Suprapubic skin (tissue), 4 donors: ENCODE measurements around the gene OR13C5. TPM values are rescaled to one million over a fixed set of nuclear protein-coding genes. Genes with fewer than 3 reads are reported as not detected.

Experiments
- DNase-seq, 2 donors: peaks; one replicate each; pipeline ENCODE4 v3.0.0-alpha.2; 2019; ENCODE audit warnings: low spot score in 2 of 2
- H3K27ac ChIP-seq: fragments of 200-600 bp; sonication (generic); one replicate; pipeline ENCODE4 v1.5.1; 2019
- H3K27me3 ChIP-seq: fragments of 200-600 bp; sonication (generic); one replicate; pipeline ENCODE4 v1.5.1; 2019
- H3K36me3 ChIP-seq: fragments of 200-600 bp; sonication (generic); one replicate; pipeline ENCODE4 v1.5.1; 2019
- H3K4me1 ChIP-seq: fragments of 200-600 bp; sonication (generic); one replicate; pipeline ENCODE4 v1.5.1; 2019
- H3K4me3 ChIP-seq: fragments of 200-600 bp; sonication (generic); one replicate; pipeline ENCODE4 v1.5.1; 2019; ENCODE audit warnings: mild to moderate bottlenecking
- H3K9me3 ChIP-seq: fragments of 200-600 bp; sonication (generic); one replicate; pipeline ENCODE4 v1.5.1; 2019
- CTCF ChIP-seq, 2 donors: fragments of 200-600 bp in 1 of 2; fragments of 450-650 bp in 1 of 2; sonication (generic) in 1 of 2; IDR thresholded peaks; one replicate each; pipeline ENCODE4 v1.5.1; 2016 to 2019; ENCODE audit warnings: antibody characterized with exemption in 2 of 2, mild to moderate bottlenecking in 1 of 2, moderate library complexity in 1 of 2
- EP300 ChIP-seq: sonication (generic); formaldehyde crosslinking; IDR thresholded peaks from one replicate; pipeline ENCODE4 v1.6.1; 2017; ENCODE audit warnings: antibody characterized with exemption
- POLR2A ChIP-seq, 2 donors: fragments of 450-650 bp; IDR thresholded peaks; one replicate each; pipeline ENCODE4 v1.6.1; 2017; ENCODE audit warnings: antibody characterized with exemption in 2 of 2, mild to moderate bottlenecking in 2 of 2, moderate library complexity in 2 of 2
- POLR2AphosphoS5 ChIP-seq, 3 donors: sonication (generic); formaldehyde crosslinking; IDR thresholded peaks; one replicate each; pipeline ENCODE4 v1.6.1; 2017; ENCODE audit warnings: antibody characterized with exemption in 3 of 3
- WGBS: methylation state at CpG from one replicate; pipeline ENCODE4 v1.1.5; 2018; 5-methylcytosine and 5-hydroxymethylcytosine counted together
- total RNA-seq, 4 donors: library from RNA; depleted of rRNA; stranded (reverse); fragments of >200 nt; gene quantifications; one replicate each; pipeline ENCODE4 v1.1.0, GENCODE V29; 2016

OR13C5 gene
- total RNA-seq, 4 donors from 2014 or later = not detected

- H3K9me3 ChIP-seq = no peaks in the 10 kb centered on the region
- no peaks in the 10 kb centered on the region for H3K36me3 ChIP-seq
- no peak for TF ChIP-seq CTCF (IDR thresholded peaks at IDR 0.05)
- TF ChIP-seq EP300 = no peak
- TF ChIP-seq POLR2A (IDR thresholded peaks at IDR 0.05) = no peak
- no peak for TF ChIP-seq POLR2AphosphoS5 (IDR thresholded peaks at IDR 0.05)
- H3K4me3 ChIP-seq = no peak overlapping the region
- 0% methylated on average over 1 of the region's 1 CpG for WGBS
- no peaks in the 10 kb centered on the region for H3K4me1 ChIP-seq
- no peak for DNase-seq
- H3K27ac ChIP-seq = no peak overlapping the region
- H3K27me3 ChIP-seq = no peaks in the 10 kb centered on the region
These were observed 12.6 kb downstream of the OR13C5 start for GRCh38 chr9:104586496-104587180.

- H3K4me1 ChIP-seq = no peaks in the 10 kb centered on the region
- H3K36me3 ChIP-seq = no peaks in the 10 kb centered on the region
- no peak overlapping the region for H3K4me3 ChIP-seq
- no peak overlapping the region for H3K27ac ChIP-seq
- no peak for DNase-seq
- H3K9me3 ChIP-seq = no peaks in the 10 kb centered on the region
- TF ChIP-seq POLR2AphosphoS5 (IDR thresholded peaks at IDR 0.05) = no peak
- TF ChIP-seq EP300 = no peak
- TF ChIP-seq POLR2A (IDR thresholded peaks at IDR 0.05) = no peak
- no peak for TF ChIP-seq CTCF (IDR thresholded peaks at IDR 0.05)
- 89% methylated on average over 1 of the region's 1 CpG for WGBS
- H3K27me3 ChIP-seq = no peaks in the 10 kb centered on the region
These were observed 18.7 kb downstream of the OR13C5 start for GRCh38 chr9:104580562-104580961.

GRCh38 chr9:104577263-104577662, 21.9 kb downstream of the OR13C5 start:
- no peak overlapping the region for H3K27ac ChIP-seq
- no peaks in the 10 kb centered on the region for H3K27me3 ChIP-seq
- TF ChIP-seq CTCF (IDR thresholded peaks at IDR 0.05) = no peak
- no peak for TF ChIP-seq EP300
- no peak for TF ChIP-seq POLR2AphosphoS5 (IDR thresholded peaks at IDR 0.05)
- TF ChIP-seq POLR2A (IDR thresholded peaks at IDR 0.05) = no peak
- no peaks in the 10 kb centered on the region for H3K36me3 ChIP-seq
- no peaks in the 10 kb centered on the region for H3K4me1 ChIP-seq
- no peak for DNase-seq
- H3K9me3 ChIP-seq = peaks cover 9% of the 10 kb centered on the region
- WGBS = 76% methylated on average over 5 of the region's 5 CpGs
- no peak overlapping the region for H3K4me3 ChIP-seq

GRCh38 chr9:104575456-104575855, 23.8 kb downstream of the OR13C5 start:
- WGBS = 58% methylated on average over 2 of the region's 2 CpGs
- Histone ChIP-seq H3K4me1 (no peaks in the 10 kb centered on the region), H3K9me3 (peaks cover 9% of the 10 kb centered on the region), H3K27me3 (no peaks in the 10 kb centered on the region), H3K27ac (no peak overlapping the region), H3K4me3 (no peak overlapping the region), H3K36me3 (no peaks in the 10 kb centered on the region)
- TF ChIP-seq EP300 (no peak), CTCF (IDR thresholded peaks at IDR 0.05) (no peak), POLR2AphosphoS5 (IDR thresholded peaks at IDR 0.05) (no peak), POLR2A (IDR thresholded peaks at IDR 0.05) (no peak)
- no peak for DNase-seq

- WGBS = 86% methylated on average over 1 of the region's 1 CpG
- no peak for DNase-seq
- H3K36me3 ChIP-seq = no peaks in the 10 kb centered on the region
These were observed 26.6 kb downstream of the OR13C5 start for GRCh38 chr9:104572612-104573011.

More at GRCh38 chr9:104572612-104573011, 26.6 kb downstream of the OR13C5 start:
- Histone ChIP-seq H3K27me3 (no peaks in the 10 kb centered on the region), H3K4me1 (no peaks in the 10 kb centered on the region), H3K4me3 (no peak overlapping the region), H3K27ac (no peak overlapping the region), H3K9me3 (peaks cover 9% of the 10 kb centered on the region)
- no peak for TF ChIP-seq CTCF (IDR thresholded peaks at IDR 0.05)
- TF ChIP-seq POLR2A (IDR thresholded peaks at IDR 0.05) = no peak
- TF ChIP-seq POLR2AphosphoS5 (IDR thresholded peaks at IDR 0.05) = no peak
- TF ChIP-seq EP300 = no peak
